ENCODE measurements around the gene RASIP1.

Gene RASIP1

DNA sequence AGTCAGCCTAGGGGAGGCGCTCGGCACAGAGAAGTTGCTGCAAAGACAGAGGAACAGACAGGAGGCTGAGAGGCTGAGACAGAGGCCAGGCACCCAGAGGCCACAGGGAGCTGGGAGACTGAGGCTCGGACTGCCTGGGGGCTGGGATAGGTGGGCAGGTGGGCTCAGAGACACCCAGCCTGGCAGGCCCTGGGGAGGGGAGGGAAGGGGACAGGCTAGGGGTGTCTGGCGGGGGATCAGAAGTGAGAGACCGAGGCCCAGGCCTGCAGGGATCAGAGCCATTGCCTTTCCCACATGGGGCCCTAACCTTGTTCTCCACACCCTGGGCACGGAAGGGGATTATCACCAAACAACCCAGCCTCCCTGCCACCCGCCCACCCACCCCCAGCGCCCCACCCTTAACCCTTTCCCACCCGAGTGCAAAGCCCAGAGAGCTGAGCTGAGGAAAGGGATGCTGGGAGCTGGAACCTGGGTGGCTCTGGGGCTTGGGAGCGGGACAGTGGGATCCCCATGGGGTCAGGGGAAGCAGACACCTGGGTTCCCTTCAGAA lies 68.9 kb downstream of the RASIP1 start:
- TF ChIP-seq, protein P1, sequence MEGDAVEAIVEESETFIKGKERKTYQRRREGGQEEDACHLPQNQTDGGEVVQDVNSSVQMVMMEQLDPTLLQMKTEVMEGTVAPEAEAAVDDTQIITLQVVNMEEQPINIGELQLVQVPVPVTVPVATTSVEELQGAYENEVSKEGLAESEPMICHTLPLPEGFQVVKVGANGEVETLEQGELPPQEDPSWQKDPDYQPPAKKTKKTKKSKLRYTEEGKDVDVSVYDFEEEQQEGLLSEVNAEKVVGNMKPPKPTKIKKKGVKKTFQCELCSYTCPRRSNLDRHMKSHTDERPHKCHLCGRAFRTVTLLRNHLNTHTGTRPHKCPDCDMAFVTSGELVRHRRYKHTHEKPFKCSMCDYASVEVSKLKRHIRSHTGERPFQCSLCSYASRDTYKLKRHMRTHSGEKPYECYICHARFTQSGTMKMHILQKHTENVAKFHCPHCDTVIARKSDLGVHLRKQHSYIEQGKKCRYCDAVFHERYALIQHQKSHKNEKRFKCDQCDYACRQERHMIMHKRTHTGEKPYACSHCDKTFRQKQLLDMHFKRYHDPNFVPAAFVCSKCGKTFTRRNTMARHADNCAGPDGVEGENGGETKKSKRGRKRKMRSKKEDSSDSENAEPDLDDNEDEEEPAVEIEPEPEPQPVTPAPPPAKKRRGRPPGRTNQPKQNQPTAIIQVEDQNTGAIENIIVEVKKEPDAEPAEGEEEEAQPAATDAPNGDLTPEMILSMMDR (IDR thresholded peaks at IDR 0.05; ENCODE audit: insufficient read depth, low read length, poor library complexity, severe bottlenecking), result no peak
- Histone ChIP-seq H3K4me3 (replicated peaks; ENCODE audit: low read depth, low read length) (no peak overlapping the region), H3K36me3 (ENCODE audit: control insufficient read depth, insufficient read depth, low read length) (no peaks in the 10 kb centered on the region), H3K27me3 (replicated peaks; ENCODE audit: control insufficient read depth, insufficient read depth, low read length) (no peaks in the 10 kb centered on the region)
- DNase-seq (ENCODE audit: extremely low read depth, insufficient read length), result no peak

DNA sequence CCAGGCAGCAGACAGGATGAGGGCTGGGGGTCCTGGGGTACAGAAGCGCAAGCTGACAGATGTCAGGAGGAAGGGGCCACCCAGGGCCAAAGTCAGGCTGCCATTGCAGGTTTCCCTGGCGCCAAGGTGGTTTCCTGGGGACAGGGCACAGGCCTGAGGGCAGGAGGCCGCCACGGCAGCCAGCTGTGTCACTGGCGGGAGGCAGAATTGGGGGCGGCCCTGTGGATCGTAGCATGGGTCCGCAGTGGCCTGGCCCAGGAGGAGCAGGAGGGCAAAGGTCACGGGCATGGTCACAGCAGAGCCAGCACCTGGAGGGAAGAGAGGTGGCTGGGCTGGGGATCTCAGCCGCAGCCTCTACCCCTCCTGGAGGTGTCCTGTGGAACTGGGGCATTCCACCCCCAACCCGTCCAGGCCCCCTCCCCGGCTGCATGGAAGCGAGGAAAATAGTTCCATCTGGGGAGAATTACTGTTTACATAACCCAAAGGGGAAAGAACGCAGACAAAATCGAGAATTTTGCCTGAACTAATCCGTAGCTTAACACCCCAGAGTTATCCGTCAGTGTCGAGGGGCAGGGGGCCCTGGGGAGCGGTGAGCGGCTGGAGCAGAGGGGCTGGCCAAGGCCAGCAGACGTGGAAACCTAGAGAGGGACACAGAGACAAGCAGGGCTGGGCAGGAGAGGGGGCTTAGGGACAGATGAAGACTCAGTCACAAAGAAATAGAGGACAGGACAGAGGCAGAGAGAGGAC lies 69.5 kb downstream of the RASIP1 start:
- Histone ChIP-seq H3K36me3 (ENCODE audit: control insufficient read depth, insufficient read depth, low read length) (no peaks in the 10 kb centered on the region), H3K27me3 (replicated peaks; ENCODE audit: control insufficient read depth, insufficient read depth, low read length) (no peaks in the 10 kb centered on the region), H3K4me3 (replicated peaks; ENCODE audit: low read depth, low read length) (no peak overlapping the region)
- DNase-seq (ENCODE audit: extremely low read depth, insufficient read length), result no peak
- TF ChIP-seq, protein P1 (IDR thresholded peaks at IDR 0.05; ENCODE audit: insufficient read depth, low read length, poor library complexity, severe bottlenecking), result no peak

All from GM06990 (cell line).